K562 (cell line): ENCODE results near the gene UBXN10. TPM values are rescaled to one million over a fixed set of nuclear protein-coding genes. Genes with fewer than 3 reads are reported as not detected.

ENCODE experiments used
- CCAR2 ChIP-seq: fragments of 200-400 bp; formaldehyde crosslinking; IDR thresholded peaks from 2 replicates; pipeline ENCODE4 v1.6.1; 2017; ENCODE audit warnings: mild to moderate bottlenecking, low read depth, low read length
- MEF2A ChIP-seq: IDR thresholded peaks from 2 replicates; pipeline ENCODE4 v1.6.1; 2011; ENCODE audit warnings: low read depth, mild to moderate bottlenecking, low read length, moderate library complexity; ENCODE audit not compliant: control insufficient read depth
- PHF20 ChIP-seq: fragments of 450-650 bp; IDR thresholded peaks from 2 replicates; pipeline ENCODE4 v1.6.1; 2018; ENCODE audit not compliant: partially characterized antibody
- ZNF174 ChIP-seq: fragments of 250-450 bp; sonication (Bioruptor Pico); IDR thresholded peaks from 2 replicates; pipeline ENCODE4 v1.4.0; 2020; ENCODE audit warnings: mild to moderate bottlenecking
- polyA plus RNA-seq, 8 experiments: library from polyadenylated mRNA; depleted of rRNA in 4 of 8; stranded (reverse) in 5 of 8; unstranded in 3 of 8; fragments of >200 nt; fragmentation: Nextera tagmentation in 2 of 8; fragmentation: Illumina TruSeq in 1 of 8; extraction: Ambion mirVana in 2 of 8; extraction: Trizol in 1 of 8; gene quantifications; 2 replicates each; pipeline versions ENCODE4 v1.2.1 to v1.2.3, GENCODE V29; 2011 to 2014; ENCODE audit warnings: inconsistent platforms in 1 of 8, missing spikeins in 1 of 8
- total RNA-seq, 7 experiments: library from RNA; depleted of rRNA in 6 of 7; stranded (reverse); fragments of >200 nt in 6 of 7; fragmentation: Illumina TruSeq in 2 of 7; extraction: Trizol in 2 of 7; gene quantifications; 2 replicates each; pipeline versions ENCODE4 v1.2.1 to v1.2.3, GENCODE V29; 2011 to 2021; ENCODE audit warnings: low replicate concordance in 1 of 7
- TF ChIP-seq, protein P1 (sequence below), 3 experiments: fragments of 200-800 bp in 1 of 3; fragments of 250-450 bp in 1 of 3; fragments of 450-650 bp in 1 of 3; sonication (Bioruptor Pico) in 1 of 3; sonication (Bioruptor generic) in 1 of 3; formaldehyde crosslinking in 1 of 3; IDR thresholded peaks; 2 replicates each; pipeline versions ENCODE4 v1.6.1 to v1.8.0; 2016 to 2022; ENCODE audit warnings: mild to moderate bottlenecking in 2 of 3, missing genetic modification characterization in 2 of 3, missing compliant biosample characterization in 1 of 3, moderate library complexity in 1 of 3
- TF ChIP-seq, protein P2 (sequence below): sonication (generic); formaldehyde crosslinking; IDR thresholded peaks from 2 replicates; pipeline ENCODE4 v1.8.0; 2022; ENCODE audit warnings: mild to moderate bottlenecking, low read depth, missing genetic modification reagents
- TF ChIP-seq, protein P3 (sequence below): fragments of 200-800 bp; sonication (Bioruptor generic); IDR thresholded peaks from 2 replicates; pipeline ENCODE4 v1.6.1; 2017; ENCODE audit warnings: missing genetic modification characterization, missing compliant biosample characterization

UBXN10 gene
- total and polyA plus RNA-seq, 9 of the 15 experiments (the other 6 are each of a cell fraction or from before 2014, with no cell fraction given) = 10.7 to 17.7 (median 13.6) TPM

DNA sequence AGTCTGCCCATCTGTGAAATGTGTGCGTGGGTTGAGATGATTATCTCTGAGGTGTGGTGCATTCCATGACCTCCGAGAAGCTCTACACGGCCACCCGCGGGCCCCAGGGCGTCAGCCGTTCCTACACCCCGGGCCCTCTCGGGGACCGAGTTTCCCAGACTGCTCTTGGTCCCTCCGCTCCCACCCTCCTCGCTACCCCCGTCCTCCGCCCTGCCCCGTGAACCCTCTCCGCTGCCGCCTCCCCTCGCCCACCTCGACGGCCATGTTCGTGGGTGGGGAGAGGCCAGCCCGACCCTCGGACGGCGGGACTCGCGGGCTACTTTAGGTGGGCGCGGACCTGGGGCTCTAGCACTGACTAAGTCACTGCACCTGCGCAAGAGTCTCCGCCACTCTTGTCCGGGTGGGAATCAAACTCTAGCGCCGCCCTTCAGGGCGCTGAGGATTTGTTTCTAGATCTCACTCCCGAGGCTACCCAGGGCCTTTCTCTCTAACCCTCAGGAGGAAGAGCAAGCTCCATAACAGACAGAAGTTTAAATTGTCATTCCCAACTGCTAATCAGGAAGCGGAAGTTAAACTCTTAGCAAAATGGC lies 57.1 kb downstream of the UBXN10 start (continued):
- TF ChIP-seq, protein P1, sequence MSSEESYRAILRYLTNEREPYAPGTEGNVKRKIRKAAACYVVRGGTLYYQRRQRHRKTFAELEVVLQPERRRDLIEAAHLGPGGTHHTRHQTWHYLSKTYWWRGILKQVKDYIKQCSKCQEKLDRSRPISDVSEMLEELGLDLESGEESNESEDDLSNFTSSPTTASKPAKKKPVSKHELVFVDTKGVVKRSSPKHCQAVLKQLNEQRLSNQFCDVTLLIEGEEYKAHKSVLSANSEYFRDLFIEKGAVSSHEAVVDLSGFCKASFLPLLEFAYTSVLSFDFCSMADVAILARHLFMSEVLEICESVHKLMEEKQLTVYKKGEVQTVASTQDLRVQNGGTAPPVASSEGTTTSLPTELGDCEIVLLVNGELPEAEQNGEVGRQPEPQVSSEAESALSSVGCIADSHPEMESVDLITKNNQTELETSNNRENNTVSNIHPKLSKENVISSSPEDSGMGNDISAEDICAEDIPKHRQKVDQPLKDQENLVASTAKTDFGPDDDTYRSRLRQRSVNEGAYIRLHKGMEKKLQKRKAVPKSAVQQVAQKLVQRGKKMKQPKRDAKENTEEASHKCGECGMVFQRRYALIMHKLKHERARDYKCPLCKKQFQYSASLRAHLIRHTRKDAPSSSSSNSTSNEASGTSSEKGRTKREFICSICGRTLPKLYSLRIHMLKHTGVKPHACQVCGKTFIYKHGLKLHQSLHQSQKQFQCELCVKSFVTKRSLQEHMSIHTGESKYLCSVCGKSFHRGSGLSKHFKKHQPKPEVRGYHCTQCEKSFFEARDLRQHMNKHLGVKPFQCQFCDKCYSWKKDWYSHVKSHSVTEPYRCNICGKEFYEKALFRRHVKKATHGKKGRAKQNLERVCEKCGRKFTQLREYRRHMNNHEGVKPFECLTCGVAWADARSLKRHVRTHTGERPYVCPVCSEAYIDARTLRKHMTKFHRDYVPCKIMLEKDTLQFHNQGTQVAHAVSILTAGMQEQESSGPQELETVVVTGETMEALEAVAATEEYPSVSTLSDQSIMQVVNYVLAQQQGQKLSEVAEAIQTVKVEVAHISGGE (CRISPR knock-in tag; IDR thresholded peaks at IDR 0.05) = peak in 1 of 3 experiments; percentile 49; a peak in 1 of 6 replicates
- TF ChIP-seq, protein P2, sequence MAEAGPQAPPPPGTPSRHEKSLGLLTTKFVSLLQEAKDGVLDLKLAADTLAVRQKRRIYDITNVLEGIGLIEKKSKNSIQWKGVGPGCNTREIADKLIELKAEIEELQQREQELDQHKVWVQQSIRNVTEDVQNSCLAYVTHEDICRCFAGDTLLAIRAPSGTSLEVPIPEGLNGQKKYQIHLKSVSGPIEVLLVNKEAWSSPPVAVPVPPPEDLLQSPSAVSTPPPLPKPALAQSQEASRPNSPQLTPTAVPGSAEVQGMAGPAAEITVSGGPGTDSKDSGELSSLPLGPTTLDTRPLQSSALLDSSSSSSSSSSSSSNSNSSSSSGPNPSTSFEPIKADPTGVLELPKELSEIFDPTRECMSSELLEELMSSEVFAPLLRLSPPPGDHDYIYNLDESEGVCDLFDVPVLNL = no peak
- TF ChIP-seq PHF20 = no peak
- TF ChIP-seq CCAR2 = no peak
- TF ChIP-seq MEF2A = no peak
- TF ChIP-seq, protein P3, sequence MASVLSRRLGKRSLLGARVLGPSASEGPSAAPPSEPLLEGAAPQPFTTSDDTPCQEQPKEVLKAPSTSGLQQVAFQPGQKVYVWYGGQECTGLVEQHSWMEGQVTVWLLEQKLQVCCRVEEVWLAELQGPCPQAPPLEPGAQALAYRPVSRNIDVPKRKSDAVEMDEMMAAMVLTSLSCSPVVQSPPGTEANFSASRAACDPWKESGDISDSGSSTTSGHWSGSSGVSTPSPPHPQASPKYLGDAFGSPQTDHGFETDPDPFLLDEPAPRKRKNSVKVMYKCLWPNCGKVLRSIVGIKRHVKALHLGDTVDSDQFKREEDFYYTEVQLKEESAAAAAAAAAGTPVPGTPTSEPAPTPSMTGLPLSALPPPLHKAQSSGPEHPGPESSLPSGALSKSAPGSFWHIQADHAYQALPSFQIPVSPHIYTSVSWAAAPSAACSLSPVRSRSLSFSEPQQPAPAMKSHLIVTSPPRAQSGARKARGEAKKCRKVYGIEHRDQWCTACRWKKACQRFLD = no peak
- no peak for TF ChIP-seq ZNF174

Other genes starting within 250 kb of the UBXN10 start
- not detected in 2 replicates for gene PLA2G2A, start 206.5 kb upstream of the UBXN10 start, total RNA-seq (2014; rRNA removed)
- gene PLA2G2A, start 206.5 kb upstream of the UBXN10 start, total RNA-seq (2014; rRNA removed; fragmentation: Illumina TruSeq; extraction: Trizol) = not detected in 2 replicates
- gene PLA2G2A, start 206.5 kb upstream of the UBXN10 start, total RNA-seq (2015; rRNA removed; fragmentation: Illumina TruSeq; extraction: Trizol) = not detected in 2 replicates
- gene PLA2G2A, start 206.5 kb upstream of the UBXN10 start, total RNA-seq (2021) = 0.18 TPM in 1 of 2 replicates, not detected in the other
- gene PLA2G2A, start 206.5 kb upstream of the UBXN10 start, polyA plus RNA-seq (2011; rRNA removed) = not detected in 2 replicates
- not detected in 2 replicates for gene PLA2G2A, start 206.5 kb upstream of the UBXN10 start, polyA plus RNA-seq (2014; fragmentation: Illumina TruSeq; extraction: Trizol)
- gene PLA2G2A, start 206.5 kb upstream of the UBXN10 start, polyA plus RNA-seq (2014; fragmentation: Nextera tagmentation; extraction: Ambion mirVana) = not detected
- not detected in 2 replicates for gene PLA2G2A, start 206.5 kb upstream of the UBXN10 start, polyA plus RNA-seq (2014; rRNA removed)
- gene PLA2G5, start 115.9 kb upstream of the UBXN10 start, total RNA-seq (2014; rRNA removed) = not detected in 2 replicates
- gene PLA2G5, start 115.9 kb upstream of the UBXN10 start, total RNA-seq (2014; rRNA removed; fragmentation: Illumina TruSeq; extraction: Trizol) = not detected in 2 replicates
- not detected in 2 replicates for gene PLA2G5, start 115.9 kb upstream of the UBXN10 start, total RNA-seq (2015; rRNA removed; fragmentation: Illumina TruSeq; extraction: Trizol)
- not detected in 2 replicates for gene PLA2G5, start 115.9 kb upstream of the UBXN10 start, total RNA-seq (2021)
- gene PLA2G5, start 115.9 kb upstream of the UBXN10 start, polyA plus RNA-seq (2011; rRNA removed) = not detected in 2 replicates
- gene PLA2G5, start 115.9 kb upstream of the UBXN10 start, polyA plus RNA-seq (2014; fragmentation: Illumina TruSeq; extraction: Trizol) = not detected in 2 replicates
- not detected for gene PLA2G5, start 115.9 kb upstream of the UBXN10 start, polyA plus RNA-seq (2014; fragmentation: Nextera tagmentation; extraction: Ambion mirVana)
- gene PLA2G5, start 115.9 kb upstream of the UBXN10 start, polyA plus RNA-seq (2014; rRNA removed) = not detected in 2 replicates
- not detected in 2 replicates for gene PLA2G2D, start 66.6 kb upstream of the UBXN10 start, total RNA-seq (2014; rRNA removed)
- not detected in 2 replicates for gene PLA2G2D, start 66.6 kb upstream of the UBXN10 start, total RNA-seq (2014; rRNA removed; fragmentation: Illumina TruSeq; extraction: Trizol)
- gene PLA2G2D, start 66.6 kb upstream of the UBXN10 start, total RNA-seq (2015; rRNA removed; fragmentation: Illumina TruSeq; extraction: Trizol) = not detected in 2 replicates
- not detected in 2 replicates for gene PLA2G2D, start 66.6 kb upstream of the UBXN10 start, total RNA-seq (2021)
- gene PLA2G2D, start 66.6 kb upstream of the UBXN10 start, polyA plus RNA-seq (2011; rRNA removed) = not detected in 2 replicates
- not detected in 2 replicates for gene PLA2G2D, start 66.6 kb upstream of the UBXN10 start, polyA plus RNA-seq (2014; fragmentation: Illumina TruSeq; extraction: Trizol)
- gene PLA2G2D, start 66.6 kb upstream of the UBXN10 start, polyA plus RNA-seq (2014; fragmentation: Nextera tagmentation; extraction: Ambion mirVana) = not detected
- not detected in 2 replicates for gene PLA2G2D, start 66.6 kb upstream of the UBXN10 start, polyA plus RNA-seq (2014; rRNA removed)
- not detected in 2 replicates for gene PLA2G2F, start 46.8 kb upstream of the UBXN10 start, total RNA-seq (2014; rRNA removed)
- not detected in 2 replicates for gene PLA2G2F, start 46.8 kb upstream of the UBXN10 start, total RNA-seq (2014; rRNA removed; fragmentation: Illumina TruSeq; extraction: Trizol)
- not detected in 2 replicates for gene PLA2G2F, start 46.8 kb upstream of the UBXN10 start, total RNA-seq (2015; rRNA removed; fragmentation: Illumina TruSeq; extraction: Trizol)
- gene PLA2G2F, start 46.8 kb upstream of the UBXN10 start, total RNA-seq (2021) = not detected in 2 replicates
- not detected in 2 replicates for gene PLA2G2F, start 46.8 kb upstream of the UBXN10 start, polyA plus RNA-seq (2011; rRNA removed)
- gene PLA2G2F, start 46.8 kb upstream of the UBXN10 start, polyA plus RNA-seq (2014; fragmentation: Illumina TruSeq; extraction: Trizol) = not detected in 2 replicates
- not detected for gene PLA2G2F, start 46.8 kb upstream of the UBXN10 start, polyA plus RNA-seq (2014; fragmentation: Nextera tagmentation; extraction: Ambion mirVana)
- not detected in 2 replicates for gene PLA2G2F, start 46.8 kb upstream of the UBXN10 start, polyA plus RNA-seq (2014; rRNA removed)
- 0.08 and 0.18 TPM in 2 replicates for gene PLA2G2C, start 422 bp downstream of the UBXN10 start, total RNA-seq (2014; rRNA removed)
- 0.06 and 0.15 TPM in 2 replicates for gene PLA2G2C, start 422 bp downstream of the UBXN10 start, total RNA-seq (2014; rRNA removed; fragmentation: Illumina TruSeq; extraction: Trizol)
- gene PLA2G2C, start 422 bp downstream of the UBXN10 start, total RNA-seq (2015; rRNA removed; fragmentation: Illumina TruSeq; extraction: Trizol) = 0.14 and 0.19 TPM in 2 replicates
- gene PLA2G2C, start 422 bp downstream of the UBXN10 start, total RNA-seq (2021) = 0.13 and 0.29 TPM in 2 replicates
- 0.15 and 0.26 TPM in 2 replicates for gene PLA2G2C, start 422 bp downstream of the UBXN10 start, polyA plus RNA-seq (2011; rRNA removed)
- 0.14 and 0.49 TPM in 2 replicates for gene PLA2G2C, start 422 bp downstream of the UBXN10 start, polyA plus RNA-seq (2014; fragmentation: Illumina TruSeq; extraction: Trizol)
- gene PLA2G2C, start 422 bp downstream of the UBXN10 start, polyA plus RNA-seq (2014; fragmentation: Nextera tagmentation; extraction: Ambion mirVana) = under 1 TPM; 0.21 to 0.48 TPM
- gene PLA2G2C, start 422 bp downstream of the UBXN10 start, polyA plus RNA-seq (2014; rRNA removed) = 0.21 and 0.32 TPM in 2 replicates
- gene VWA5B1, start 104.8 kb downstream of the UBXN10 start, total RNA-seq (2014; rRNA removed) = not detected in 2 replicates
- not detected in 2 replicates for gene VWA5B1, start 104.8 kb downstream of the UBXN10 start, total RNA-seq (2014; rRNA removed; fragmentation: Illumina TruSeq; extraction: Trizol)
- not detected in 2 replicates for gene VWA5B1, start 104.8 kb downstream of the UBXN10 start, total RNA-seq (2015; rRNA removed; fragmentation: Illumina TruSeq; extraction: Trizol)
- gene VWA5B1, start 104.8 kb downstream of the UBXN10 start, total RNA-seq (2021) = not detected in 2 replicates
- not detected in 2 replicates for gene VWA5B1, start 104.8 kb downstream of the UBXN10 start, polyA plus RNA-seq (2011; rRNA removed)
- not detected in 2 replicates for gene VWA5B1, start 104.8 kb downstream of the UBXN10 start, polyA plus RNA-seq (2014; fragmentation: Illumina TruSeq; extraction: Trizol)
- gene VWA5B1, start 104.8 kb downstream of the UBXN10 start, polyA plus RNA-seq (2014; fragmentation: Nextera tagmentation; extraction: Ambion mirVana) = not detected
- gene VWA5B1, start 104.8 kb downstream of the UBXN10 start, polyA plus RNA-seq (2014; rRNA removed) = not detected in 2 replicates